Measurements from ENCODE around the gene KCNT1.

DNA sequence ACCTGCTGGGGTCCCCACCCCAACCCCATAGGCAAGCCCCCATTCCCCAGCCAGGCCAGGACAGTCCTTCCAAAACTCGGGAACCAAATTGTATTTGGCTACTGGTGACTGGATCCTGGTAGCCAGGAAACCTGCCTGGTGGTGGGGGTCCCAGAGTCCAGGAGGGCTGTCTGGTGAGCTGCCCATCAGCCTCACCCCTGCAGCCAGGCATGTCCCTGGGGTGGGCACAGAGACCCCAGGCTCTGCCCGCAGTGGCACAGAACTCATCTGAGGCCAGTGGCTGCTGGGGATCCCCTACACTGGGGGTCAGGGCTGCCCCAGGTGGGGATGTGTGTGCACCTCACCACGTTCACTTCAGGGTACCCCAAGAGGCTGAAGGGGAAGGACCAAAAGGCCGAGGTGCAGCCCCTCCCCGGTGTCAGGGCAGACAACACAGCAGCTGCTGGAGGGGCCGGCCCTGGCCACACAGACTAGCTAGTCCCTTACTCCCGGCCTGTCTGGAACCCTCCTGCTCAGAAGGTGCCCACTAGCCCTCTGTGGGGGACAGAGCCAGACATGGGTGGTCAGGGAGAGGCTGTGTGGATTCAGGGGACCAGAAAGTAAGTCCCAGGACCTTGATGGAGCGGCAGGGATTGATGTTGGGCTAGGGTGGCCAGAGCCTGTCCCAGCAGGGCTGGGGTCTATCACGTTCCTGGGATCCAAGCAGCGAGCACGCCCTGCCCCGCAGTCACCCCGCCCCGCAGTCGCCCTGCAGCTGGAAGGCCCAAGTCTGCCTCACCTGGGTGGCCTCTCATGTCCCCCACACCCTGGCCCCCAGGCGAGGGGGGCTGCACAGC, 91.5 kb downstream of the KCNT1 start:
- TF ChIP-seq CTCF (conservative IDR thresholded peaks at IDR 0.05; ENCODE audit: low read depth, low read length) (no peak), EZH2 (IDR thresholded peaks at IDR 0.05; ENCODE audit: borderline replicate concordance, low read depth, low read length, poor library complexity, severe bottlenecking) (no peak)
